ENCODE data around the gene ACER2.
"Not testable (repeated sequence)": the region's sequence is repeated elsewhere in the genome, so short reads cannot be mapped to it uniquely, and the experiment has no call there.

Gene ACER2

GRCh38 chr9:19411316-19411715 is 2.5 kb downstream of the ACER2 start:
- TF ChIP-seq CTCF (IDR thresholded peaks at IDR 0.05; ENCODE audit: control extremely low read depth, extremely low read depth, low read depth, missing control alignments): no peak
- DNase-seq (ENCODE audit: extremely low spot score): no peak
- CTCF ChIA-PET: interaction anchor here (1.0 to 2.1 kb wide), 3 partner anchors 9 to 54 kb away, joined by 4 to 6 read pairs (median 4); no protein-coding TSS in a partner anchor
- POLR2A ChIA-PET: no interaction called here

- CTCF ChIA-PET: interaction anchor here (1.0 to 1.7 kb wide), 2 partner anchors 25 to 54 kb away, joined by 3 to 5 read pairs; no protein-coding TSS in a partner anchor
- POLR2A ChIA-PET; DNase-seq (ENCODE audit: extremely low spot score): not testable (repeated sequence)
Measured at GRCh38 chr9:19413456-19413855, 4.6 kb downstream of the ACER2 start.

GRCh38 chr9:19416143-19416542 is 7.3 kb downstream of the ACER2 start:
- POLR2A ChIA-PET: no interaction called here
- CTCF ChIA-PET: interaction anchor here (2.6 kb wide), 1 partner anchor 49 kb away, joined by 8 read pairs; no protein-coding TSS in a partner anchor
- DNase-seq (ENCODE audit: extremely low spot score): no peak
- TF ChIP-seq CTCF (IDR thresholded peaks at IDR 0.05; ENCODE audit: control extremely low read depth, extremely low read depth, low read depth, missing control alignments): no peak

GRCh38 chr9:19420877-19421276 is 12.1 kb downstream of the ACER2 start:
- TF ChIP-seq CTCF (IDR thresholded peaks at IDR 0.05; ENCODE audit: control extremely low read depth, extremely low read depth, low read depth, missing control alignments): no peak
- ChIA-PET CTCF (interaction anchor here (1.0 to 3.0 kb wide), 5 partner anchors 9 to 44 kb away, joined by 3 to 13 read pairs (median 6); no protein-coding TSS in a partner anchor), POLR2A (no interaction called here)
- no peak for DNase-seq (ENCODE audit: extremely low spot score)

GRCh38 chr9:19423163-19423562 is 14.4 kb downstream of the ACER2 start:
- ChIA-PET POLR2A (no interaction called here), CTCF (interaction anchor here (0.9 to 3.0 kb wide), 3 partner anchors 9 to 34 kb away, joined by 3 to 11 read pairs (median 4); no protein-coding TSS in a partner anchor)
- TF ChIP-seq CTCF (IDR thresholded peaks at IDR 0.05; ENCODE audit: control extremely low read depth, extremely low read depth, low read depth, missing control alignments): no peak
- no peak for DNase-seq (ENCODE audit: extremely low spot score)

GRCh38 chr9:19424176-19424779 is 15.5 kb downstream of the ACER2 start:
- no peak for TF ChIP-seq CTCF (IDR thresholded peaks at IDR 0.05; ENCODE audit: control extremely low read depth, extremely low read depth, low read depth, missing control alignments)
- ChIA-PET POLR2A (no interaction called here), CTCF (interaction anchor here (0.9 to 1.6 kb wide), 3 partner anchors 13 to 34 kb away, joined by 3 to 7 read pairs (median 3); no protein-coding TSS in a partner anchor)
- DNase-seq (ENCODE audit: extremely low spot score): no peak

- no peak for DNase-seq (ENCODE audit: extremely low spot score)
- ChIA-PET CTCF (interaction anchor here (1.3 to 2.8 kb wide), 4 partner anchors 9 to 35 kb away, joined by 3 to 13 read pairs (median 8); no protein-coding TSS in a partner anchor), POLR2A (no interaction called here)
- no peak for TF ChIP-seq CTCF (IDR thresholded peaks at IDR 0.05; ENCODE audit: control extremely low read depth, extremely low read depth, low read depth, missing control alignments)
Measured at GRCh38 chr9:19429595-19429994, 20.8 kb downstream of the ACER2 start.

Measured in GM10248 (cell line).